GM18870 (cell line): Measurements from ENCODE around the gene SORCS2.

Source experiments
- ATAC-seq: cut with Tn5 transposase; IDR thresholded peaks from one replicate; pipeline ENCODE4 v1.9.1; 2021; ENCODE audit warnings: moderate library complexity; ENCODE audit not compliant: unreplicated experiment

SORCS2 gene

DNA sequence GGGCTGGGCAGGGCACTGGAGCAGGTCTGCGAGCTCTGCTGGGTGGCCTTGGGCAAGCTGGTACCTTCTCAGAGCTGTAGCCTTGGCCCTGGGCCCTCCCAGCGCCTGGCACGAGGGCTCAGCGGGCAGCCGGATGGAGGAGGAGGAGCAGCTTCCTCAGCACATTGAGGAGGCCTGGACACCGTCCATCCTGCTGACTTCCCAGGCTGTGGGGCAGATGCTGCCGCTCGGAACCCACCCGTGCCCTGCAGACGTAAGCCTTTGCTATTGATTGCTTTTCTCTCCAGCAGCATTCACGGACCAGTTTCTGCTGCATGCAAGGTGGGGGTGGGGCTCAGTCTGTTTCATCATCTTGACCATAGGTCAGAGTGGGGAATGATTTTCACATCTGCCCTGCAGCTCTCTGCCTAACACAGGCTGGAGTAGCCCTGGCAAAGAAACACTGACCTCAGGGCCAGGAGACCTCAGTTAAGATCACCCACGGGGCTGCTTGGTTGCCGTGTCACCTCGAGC is 323.1 kb downstream of the SORCS2 start:
- ATAC-seq: no peak

- ATAC-seq: no peak
These were observed 323.9 kb downstream of the SORCS2 start for GRCh38 chr4:7516096-7516772.

GRCh38 chr4:7516773-7517144 is 324.4 kb downstream of the SORCS2 start:
- no peak for ATAC-seq

GRCh38 chr4:7518871-7519637 is 326.7 kb downstream of the SORCS2 start:
- no peak for ATAC-seq

DNA sequence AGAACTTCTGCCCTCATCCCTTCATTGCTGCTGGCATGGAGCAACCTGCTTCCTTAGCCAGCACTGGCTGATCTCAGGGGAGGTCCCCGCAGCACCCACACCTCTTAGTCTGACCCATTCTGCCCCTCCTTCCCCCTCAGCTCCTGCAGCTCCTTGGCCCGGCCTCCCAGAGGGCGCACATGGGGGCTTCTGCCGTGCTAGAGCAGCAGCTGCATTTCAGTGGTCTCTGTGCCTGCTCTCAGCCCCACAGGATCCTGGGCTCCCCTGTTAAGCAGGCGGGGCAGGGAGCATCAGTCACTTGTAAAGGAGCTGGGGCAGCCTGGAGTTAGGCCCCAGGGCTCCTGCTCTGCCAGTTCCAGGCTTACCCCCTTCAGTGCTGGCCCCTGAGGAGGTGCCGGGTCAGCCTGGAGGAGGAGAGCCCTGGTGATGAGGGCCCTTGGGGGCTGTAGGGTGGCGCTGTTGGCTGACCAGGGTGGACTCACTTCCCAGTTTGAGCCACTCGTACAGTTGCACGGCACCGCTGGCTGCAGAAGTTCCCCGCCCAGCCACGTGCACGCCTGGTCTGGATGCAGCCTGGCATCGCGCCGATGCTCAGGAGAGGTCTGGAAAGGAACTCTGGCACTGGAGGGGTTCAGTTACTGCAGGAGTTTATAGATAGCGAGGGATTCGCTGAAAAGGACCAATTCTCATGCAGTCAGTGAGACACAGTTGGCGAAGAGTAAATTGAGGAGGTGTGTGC is 327.5 kb downstream of the SORCS2 start:
- ATAC-seq: no peak

- no peak for ATAC-seq
These were observed 329.3 kb downstream of the SORCS2 start for GRCh38 chr4:7521666-7522065.

DNA sequence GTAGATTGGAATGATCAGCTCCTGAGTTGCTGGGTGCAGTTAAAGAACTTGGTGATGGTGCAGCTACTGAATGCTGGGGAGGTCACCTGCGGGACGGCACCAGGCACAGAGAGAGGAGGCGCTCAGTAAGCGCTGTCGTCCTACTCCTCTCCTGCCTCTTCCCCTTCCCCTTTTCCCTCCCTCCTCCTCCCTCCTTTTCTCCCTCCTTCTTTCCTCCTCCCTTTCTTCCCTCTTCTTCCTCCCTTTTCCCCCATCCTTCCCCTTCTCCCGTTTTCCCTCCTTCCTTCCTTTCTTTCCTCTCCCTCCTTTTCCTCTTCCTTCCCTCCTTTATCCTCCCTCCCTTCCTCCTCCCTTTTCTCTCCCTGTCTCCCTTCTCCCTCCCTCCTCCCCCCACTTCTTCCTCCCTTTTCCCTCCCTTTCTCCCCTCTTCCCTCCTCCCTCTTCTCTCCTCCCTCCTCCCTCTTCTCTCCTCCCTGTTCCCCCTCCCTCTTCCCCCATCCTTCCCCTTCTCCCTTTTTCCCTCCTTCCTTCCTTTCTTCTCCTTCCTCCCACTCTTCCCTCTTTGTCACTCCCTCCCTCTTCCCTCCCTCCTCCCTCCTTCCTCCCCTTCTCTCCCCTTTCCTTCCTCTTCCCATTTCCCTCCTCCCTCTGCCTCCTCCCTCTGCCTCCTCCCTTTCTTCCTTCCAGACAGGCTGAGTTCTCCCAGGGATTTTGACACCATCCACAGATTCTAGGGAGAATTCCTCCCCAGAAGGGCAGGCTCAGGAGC is 330.3 kb downstream of the SORCS2 start:
- ATAC-seq: no peak

GRCh38 chr4:7523526-7523925 is 331.2 kb downstream of the SORCS2 start:
- no peak for ATAC-seq

- ATAC-seq: no peak
These were observed 331.8 kb downstream of the SORCS2 start for GRCh38 chr4:7524064-7524682.

DNA sequence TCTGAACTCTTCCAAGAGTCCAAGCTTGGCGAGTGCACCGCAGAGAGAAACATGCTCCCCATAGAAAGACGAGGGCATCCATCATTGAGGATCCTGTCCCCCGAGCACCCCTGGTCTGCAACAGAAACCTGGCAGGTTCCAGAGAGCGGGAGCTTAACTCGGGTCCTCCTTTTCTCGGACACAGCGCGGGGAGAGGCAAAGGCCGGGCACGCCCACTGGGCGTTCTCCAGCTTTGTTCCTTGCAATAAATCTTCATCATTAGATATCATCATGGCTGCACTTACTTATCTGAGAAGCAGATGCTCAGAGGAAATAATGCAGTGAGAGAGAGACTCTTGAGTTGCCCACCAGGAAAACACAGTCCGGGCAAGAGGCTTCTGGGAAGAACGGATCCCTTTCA is 332.5 kb downstream of the SORCS2 start:
- no peak for ATAC-seq

GRCh38 chr4:7526491-7526890 is 334.2 kb downstream of the SORCS2 start:
- no peak for ATAC-seq

GRCh38 chr4:7526929-7527535 is 334.7 kb downstream of the SORCS2 start:
- no peak for ATAC-seq

DNA sequence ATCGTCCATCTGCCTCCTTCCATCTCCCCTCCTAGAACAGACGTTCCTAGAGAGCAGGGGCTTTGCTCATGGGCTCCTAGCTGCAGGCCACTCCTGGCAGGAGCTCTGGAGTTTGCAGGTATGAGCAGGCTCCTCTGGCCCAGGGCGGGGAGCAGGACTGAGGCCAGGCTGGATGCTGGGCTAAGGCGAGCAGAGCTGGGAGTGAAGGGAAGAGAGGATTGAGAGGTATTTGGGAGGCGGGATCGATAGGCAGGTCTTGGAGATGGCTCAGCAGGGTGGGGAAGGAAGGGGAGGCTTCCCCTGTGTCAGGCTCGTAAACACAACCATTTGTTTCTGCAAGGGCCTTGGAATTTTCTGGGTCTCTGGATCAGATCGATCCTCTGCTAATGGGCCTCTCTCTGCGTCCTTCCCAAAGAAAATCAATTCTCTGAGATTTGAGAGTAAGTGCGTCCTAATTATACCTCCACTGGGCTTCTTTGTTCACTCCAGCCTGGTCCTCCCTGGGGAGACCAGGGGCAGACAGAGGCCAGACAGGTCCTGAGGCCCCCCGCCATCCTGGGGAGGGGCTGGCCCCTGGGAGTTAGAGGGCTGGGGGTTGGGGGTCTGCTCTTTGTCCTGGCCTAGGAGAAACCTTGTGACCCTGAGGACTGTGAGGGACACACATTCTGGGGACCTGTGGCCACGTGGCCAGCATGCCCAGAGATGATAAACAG is 337.2 kb downstream of the SORCS2 start:
- no peak for ATAC-seq

DNA sequence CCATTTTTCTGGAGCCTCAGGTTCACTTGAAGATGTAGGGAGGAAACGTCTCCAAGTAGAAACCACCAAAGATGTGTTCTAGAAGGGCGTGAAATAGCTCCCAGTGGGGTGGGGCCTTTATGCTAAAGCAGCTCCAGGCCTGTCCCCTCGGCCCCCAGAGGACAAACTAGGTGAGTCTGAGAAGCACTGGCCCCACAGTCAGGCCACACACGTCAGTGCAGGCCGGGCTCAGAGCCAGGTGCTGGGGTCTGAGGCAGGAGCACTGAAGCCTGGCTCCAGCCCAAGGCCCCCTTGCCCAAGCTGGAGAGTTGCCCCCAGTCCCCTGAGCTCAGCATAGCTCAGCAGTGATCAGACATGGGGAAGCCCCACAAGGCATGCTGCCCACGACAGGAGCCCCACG is 337.7 kb downstream of the SORCS2 start:
- ATAC-seq: no peak

- ATAC-seq: no peak
These were observed 338.7 kb downstream of the SORCS2 start for GRCh38 chr4:7530932-7531639.

GRCh38 chr4:7531640-7531994 is 339.3 kb downstream of the SORCS2 start:
- ATAC-seq: no peak

GRCh38 chr4:7532043-7532442 is 339.7 kb downstream of the SORCS2 start:
- ATAC-seq: no peak

- ATAC-seq: no peak
These were observed 340.9 kb downstream of the SORCS2 start for GRCh38 chr4:7533267-7533666.

GRCh38 chr4:7535094-7535493 is 342.8 kb downstream of the SORCS2 start:
- no peak for ATAC-seq
